Hepatocyte (in vitro differentiated cells): Measurements from ENCODE around the gene TSPAN12. TPM values are rescaled to one million over a fixed set of nuclear protein-coding genes. Genes with fewer than 3 reads are reported as not detected.

ENCODE experiments used
- DNase-seq: peaks from one replicate; pipeline ENCODE4 v3.0.0-alpha.2; 2016; ENCODE audit warnings: low spot score
- H2AFZ ChIP-seq: fragments of 200-600 bp; sonication (generic); 2 replicates; pipeline ENCODE4 v1.6.0; 2016; ENCODE audit warnings: antibody characterized with exemption, mild to moderate bottlenecking
- H3K27ac ChIP-seq: fragments of 200-600 bp; sonication (generic); 2 replicates; pipeline ENCODE4 v1.5.1; 2016; ENCODE audit warnings: mild to moderate bottlenecking
- H3K27me3 ChIP-seq: fragments of 200-600 bp; sonication (generic); 2 replicates; pipeline ENCODE4 v1.6.1; 2016
- H3K36me3 ChIP-seq: fragments of 200-600 bp; sonication (generic); replicated peaks from 2 replicates; pipeline ENCODE4 v1.5.1; 2016; ENCODE audit warnings: low read depth; ENCODE audit not compliant: insufficient read depth
- H3K4me1 ChIP-seq: fragments of 200-600 bp; sonication (generic); 2 replicates; pipeline ENCODE4 v1.5.1; 2016; ENCODE audit warnings: mild to moderate bottlenecking, moderate library complexity; ENCODE audit not compliant: insufficient read depth
- H3K4me2 ChIP-seq: fragments of 200-600 bp; sonication (generic); 2 replicates; pipeline ENCODE4 v1.6.0; 2016
- H3K4me3 ChIP-seq: fragments of 200-600 bp; sonication (generic); 2 replicates; pipeline ENCODE4 v1.5.1; 2016; ENCODE audit warnings: mild to moderate bottlenecking
- H3K79me2 ChIP-seq: fragments of 200-600 bp; sonication (generic); 2 replicates; pipeline ENCODE4 v1.6.0; 2017; ENCODE audit warnings: mild to moderate bottlenecking
- H3K9me2 ChIP-seq: fragments of 200-600 bp; sonication (generic); replicated peaks from 2 replicates; pipeline ENCODE4 v1.6.0; 2017; ENCODE audit warnings: mild to moderate bottlenecking; ENCODE audit not compliant: insufficient read depth
- H3K9me3 ChIP-seq: fragments of 200-600 bp; sonication (generic); 2 replicates; pipeline ENCODE4 v1.5.1; 2016; ENCODE audit warnings: low read depth, mild to moderate bottlenecking
- H4K20me1 ChIP-seq: fragments of 200-600 bp; sonication (generic); 2 replicates; pipeline ENCODE4 v1.6.0; 2016; ENCODE audit warnings: mild to moderate bottlenecking; ENCODE audit not compliant: insufficient read depth, poor library complexity, severe bottlenecking
- EZH2 ChIP-seq: fragments of 200-600 bp; sonication (generic); IDR thresholded peaks from 2 replicates; pipeline ENCODE4 v1.6.1; 2016; ENCODE audit warnings: antibody characterized with exemption, mild to moderate bottlenecking, borderline replicate concordance
- EZH2phosphoT487 ChIP-seq: fragments of 200-600 bp; sonication (generic); IDR thresholded peaks from one replicate; pipeline ENCODE4 v1.6.1; 2018; ENCODE audit warnings: antibody characterized with exemption, mild to moderate bottlenecking, low read depth, moderate library complexity; ENCODE audit not compliant: unreplicated experiment, severe bottlenecking
- WGBS: methylation state at CpG from one replicate; pipeline ENCODE4 v1.1.6; 2016; ENCODE audit warnings: low lambda C conversion rate; ENCODE audit errors: missing lambda C conversion rate; 5-methylcytosine and 5-hydroxymethylcytosine counted together
- polyA plus RNA-seq: library from polyadenylated mRNA; unstranded; fragments of >200 nt; fragmentation: Nextera tagmentation; extraction: Ambion mirVana; gene quantifications from 2 replicates; pipeline ENCODE4 v1.2.1, GENCODE V29; 2016
- total RNA-seq: library from RNA; depleted of rRNA; stranded (reverse); fragments of >200 nt; gene quantifications from 2 replicates; pipeline ENCODE4 v1.2.3, GENCODE V29; 2014
- TF ChIP-seq, protein P1 (sequence below): fragments of 200-600 bp; sonication (generic); IDR thresholded peaks from 2 replicates; pipeline ENCODE4 v1.5.1; 2016; ENCODE audit warnings: antibody characterized with exemption, mild to moderate bottlenecking; ENCODE audit not compliant: poor library complexity

TSPAN12 gene
- total and polyA plus RNA-seq, 2 experiments from 2014 or later = 16.8 to 26.0 TPM

DNA sequence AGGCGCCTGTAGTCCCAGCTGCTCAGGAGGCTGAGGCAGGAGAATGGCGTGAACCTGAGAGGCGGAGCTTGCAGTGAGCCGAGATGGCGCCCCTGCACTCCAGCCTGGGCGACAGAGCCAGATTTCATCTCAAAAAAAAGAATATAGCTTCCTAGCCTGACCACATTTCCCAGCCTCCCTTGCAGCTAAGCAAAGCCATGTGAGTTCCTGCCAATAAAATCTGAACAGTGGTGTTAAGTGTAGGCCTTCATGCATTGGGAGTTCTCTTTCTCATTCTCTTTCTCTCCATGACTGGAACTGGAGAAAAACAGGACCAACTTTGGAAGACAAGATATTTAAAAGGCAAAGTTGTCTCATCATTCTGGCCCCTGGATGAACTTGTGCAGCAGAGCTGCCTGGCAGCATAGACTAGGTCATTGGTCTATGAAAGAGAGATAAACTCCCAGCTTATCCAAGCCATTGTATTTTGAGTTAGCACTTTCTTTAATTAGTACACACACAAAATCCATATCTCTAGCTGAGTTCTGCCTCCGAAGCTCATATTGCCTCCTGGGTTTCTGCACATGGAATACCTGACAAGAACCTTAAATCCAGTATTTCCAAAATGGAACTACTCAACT lies 60.8 kb downstream of the TSPAN12 start:
- Histone ChIP-seq H3K79me2 (no peaks in the 10 kb centered on the region), H2AFZ (no peak overlapping the region), H3K36me3 (no peaks in the 10 kb centered on the region), H3K9me2 (no peaks in the 10 kb centered on the region), H3K9me3 (no peaks in the 10 kb centered on the region), H3K4me2 (no peak overlapping the region), H3K4me3 (no peak overlapping the region), H4K20me1 (no peaks in the 10 kb centered on the region), H3K27ac (no peak overlapping the region), H3K4me1 (no peaks in the 10 kb centered on the region), H3K27me3 (no peaks in the 10 kb centered on the region)
- TF ChIP-seq, protein P1, sequence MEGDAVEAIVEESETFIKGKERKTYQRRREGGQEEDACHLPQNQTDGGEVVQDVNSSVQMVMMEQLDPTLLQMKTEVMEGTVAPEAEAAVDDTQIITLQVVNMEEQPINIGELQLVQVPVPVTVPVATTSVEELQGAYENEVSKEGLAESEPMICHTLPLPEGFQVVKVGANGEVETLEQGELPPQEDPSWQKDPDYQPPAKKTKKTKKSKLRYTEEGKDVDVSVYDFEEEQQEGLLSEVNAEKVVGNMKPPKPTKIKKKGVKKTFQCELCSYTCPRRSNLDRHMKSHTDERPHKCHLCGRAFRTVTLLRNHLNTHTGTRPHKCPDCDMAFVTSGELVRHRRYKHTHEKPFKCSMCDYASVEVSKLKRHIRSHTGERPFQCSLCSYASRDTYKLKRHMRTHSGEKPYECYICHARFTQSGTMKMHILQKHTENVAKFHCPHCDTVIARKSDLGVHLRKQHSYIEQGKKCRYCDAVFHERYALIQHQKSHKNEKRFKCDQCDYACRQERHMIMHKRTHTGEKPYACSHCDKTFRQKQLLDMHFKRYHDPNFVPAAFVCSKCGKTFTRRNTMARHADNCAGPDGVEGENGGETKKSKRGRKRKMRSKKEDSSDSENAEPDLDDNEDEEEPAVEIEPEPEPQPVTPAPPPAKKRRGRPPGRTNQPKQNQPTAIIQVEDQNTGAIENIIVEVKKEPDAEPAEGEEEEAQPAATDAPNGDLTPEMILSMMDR = no peak
- TF ChIP-seq EZH2 (no peak), EZH2phosphoT487 (no peak)
- 96% methylated on average over 7 of the region's 7 CpGs for WGBS
- DNase-seq = no peak

DNA sequence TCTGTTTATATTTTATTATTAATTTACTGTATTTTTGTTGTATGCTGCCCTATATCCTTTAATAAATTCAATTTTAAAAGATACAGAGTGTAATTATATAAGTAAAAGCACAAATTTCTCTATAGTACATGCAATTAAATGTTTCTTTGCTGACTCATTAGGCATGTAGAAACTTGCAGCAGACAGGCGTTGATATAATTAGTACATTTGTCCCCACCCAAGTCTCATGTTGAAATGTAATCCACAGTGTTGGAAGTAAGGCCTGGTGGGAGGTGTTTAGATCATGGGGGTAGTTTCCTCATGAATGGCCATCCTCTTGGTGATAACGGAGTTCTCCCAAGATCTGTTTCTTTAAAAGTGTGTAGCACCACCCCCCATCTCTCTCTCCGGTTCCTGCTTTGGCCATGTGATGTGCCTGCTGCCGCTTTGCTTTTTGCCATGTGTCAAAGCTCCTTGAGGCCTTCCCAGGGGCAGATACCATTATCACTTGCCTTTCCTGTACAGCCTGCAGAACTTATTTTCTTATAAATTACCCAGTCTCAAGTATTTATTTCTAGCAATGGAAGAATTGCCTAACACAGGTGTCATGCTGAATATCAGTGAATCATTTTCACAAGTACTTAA lies 63.7 kb downstream of the TSPAN12 start:
- Histone ChIP-seq H3K9me2 (no peaks in the 10 kb centered on the region), H4K20me1 (no peaks in the 10 kb centered on the region), H2AFZ (no peak overlapping the region), H3K4me3 (no peak overlapping the region), H3K36me3 (no peaks in the 10 kb centered on the region), H3K79me2 (no peaks in the 10 kb centered on the region), H3K4me2 (no peak overlapping the region), H3K4me1 (no peaks in the 10 kb centered on the region), H3K27me3 (no peaks in the 10 kb centered on the region), H3K9me3 (no peaks in the 10 kb centered on the region), H3K27ac (no peak overlapping the region)
- WGBS = 74% methylated on average over 4 of the region's 4 CpGs
- TF ChIP-seq, protein P1 = no peak
- TF ChIP-seq EZH2 (no peak), EZH2phosphoT487 (no peak)
- no peak for DNase-seq

DNA sequence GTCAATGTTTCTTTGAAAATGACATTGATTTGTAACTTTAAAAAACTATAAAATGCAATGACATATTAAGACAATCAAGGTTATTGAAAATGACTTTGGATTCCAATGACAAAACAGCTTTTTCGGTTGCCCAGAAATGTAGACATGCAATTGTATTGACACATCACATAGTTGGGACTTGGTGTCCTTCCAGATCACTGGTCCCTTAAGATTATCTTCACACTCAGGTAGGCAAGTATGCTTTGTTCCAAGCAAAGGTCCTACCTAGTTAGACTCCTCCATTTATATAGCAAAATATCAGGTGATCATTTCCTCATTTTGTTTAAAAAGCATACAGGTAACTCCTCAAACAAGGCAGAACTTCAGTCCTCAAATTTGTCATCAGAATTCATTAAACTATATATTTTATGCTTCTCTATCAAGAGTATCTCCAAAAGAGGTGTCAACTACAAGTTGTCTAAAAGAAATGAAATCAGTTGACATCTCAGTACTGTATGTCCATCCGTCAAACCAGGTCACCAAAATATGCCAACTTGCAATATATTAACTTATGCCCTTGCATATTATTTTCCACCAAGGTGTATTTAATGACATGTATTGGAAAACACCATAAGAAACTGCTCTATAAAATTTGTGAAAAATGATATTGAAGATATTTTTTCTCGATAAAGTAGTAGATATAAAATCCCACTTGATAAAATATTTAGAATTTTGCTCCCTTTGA lies 64.6 kb downstream of the TSPAN12 start:
- no peaks in the 10 kb centered on the region for H3K36me3 ChIP-seq
- TF ChIP-seq EZH2phosphoT487 = no peak
- TF ChIP-seq EZH2 = no peak
- TF ChIP-seq, protein P1 = no peak
- H3K4me2 ChIP-seq = no peak overlapping the region
- no peak for DNase-seq
- H3K79me2 ChIP-seq = no peaks in the 10 kb centered on the region
- 98% methylated on average over 3 of the region's 3 CpGs for WGBS
- no peak overlapping the region for H3K4me3 ChIP-seq
- no peaks in the 10 kb centered on the region for H3K9me3 ChIP-seq
- no peaks in the 10 kb centered on the region for H4K20me1 ChIP-seq
- no peak overlapping the region for H3K27ac ChIP-seq
- H3K27me3 ChIP-seq = no peaks in the 10 kb centered on the region
- no peaks in the 10 kb centered on the region for H3K4me1 ChIP-seq
- no peak overlapping the region for H2AFZ ChIP-seq
- no peaks in the 10 kb centered on the region for H3K9me2 ChIP-seq
